Measurements from ENCODE around the gene TIAL1.
"Not testable (repeated sequence)": the region's sequence is repeated elsewhere in the genome, so short reads cannot be mapped to it uniquely, and the experiment has no call there.

TIAL1 gene

GRCh38 chr10:119614686-119615085 is 17.9 kb upstream of the TIAL1 start:
- DNase-seq (ENCODE audit: low read depth in 2 of 3, low spot score in 2 of 3) = no peak

- DNase-seq (ENCODE audit: low read depth in 2 of 3, low spot score in 2 of 3) = no peak
Observed at GRCh38 chr10:119613741-119614140, 17.0 kb upstream of the TIAL1 start.

GRCh38 chr10:119611433-119611832 is 14.7 kb upstream of the TIAL1 start:
- no peak for DNase-seq (ENCODE audit: low read depth in 2 of 3, low spot score in 2 of 3)

- no peak for DNase-seq (ENCODE audit: low read depth in 2 of 3, low spot score in 2 of 3)
Observed at GRCh38 chr10:119609516-119609915, 12.8 kb upstream of the TIAL1 start.

GRCh38 chr10:119608316-119609155 is 11.8 kb upstream of the TIAL1 start:
- no peak for DNase-seq (ENCODE audit: low read depth in 2 of 3, low spot score in 2 of 3)

GRCh38 chr10:119604468-119604867 is 7.7 kb upstream of the TIAL1 start:
- no peak for DNase-seq (ENCODE audit: low read depth in 2 of 3, low spot score in 2 of 3)

- DNase-seq (ENCODE audit: low read depth in 2 of 3, low spot score in 2 of 3) = peak in 1 of 3 experiments; percentile 10
Observed at GRCh38 chr10:119602241-119603095, 5.7 kb upstream of the TIAL1 start.

- DNase-seq (ENCODE audit: low read depth in 2 of 3, low spot score in 2 of 3) = no peak
Observed at GRCh38 chr10:119598397-119598796, 1.6 kb upstream of the TIAL1 start.

GRCh38 chr10:119597405-119598186 is 832 bp upstream of the TIAL1 start:
- DNase-seq (ENCODE audit: low read depth in 2 of 3, low spot score in 2 of 3) = no peak

GRCh38 chr10:119595676-119596515 is 868 bp downstream of the TIAL1 start:
- peak; percentile 49 to 55 (median 54) for DNase-seq (ENCODE audit: low read depth in 2 of 3, low spot score in 2 of 3)

- no peak for DNase-seq (ENCODE audit: low read depth in 2 of 3, low spot score in 2 of 3)
Observed at GRCh38 chr10:119595134-119595675, 1.6 kb downstream of the TIAL1 start.

- DNase-seq (ENCODE audit: low read depth in 2 of 3, low spot score in 2 of 3) = no peak
Observed at GRCh38 chr10:119588071-119588470, 8.7 kb downstream of the TIAL1 start.

- no peak for DNase-seq (ENCODE audit: low read depth in 2 of 3, low spot score in 2 of 3)
Observed at GRCh38 chr10:119578355-119578754, 18.4 kb downstream of the TIAL1 start.

GRCh38 chr10:119575991-119576390 is 20.8 kb downstream of the TIAL1 start:
- DNase-seq (ENCODE audit: low read depth in 2 of 3, low spot score in 2 of 3) = no peak

- DNase-seq (ENCODE audit: low read depth in 2 of 3, low spot score in 2 of 3) = no peak
Observed at GRCh38 chr10:119575506-119575905, 21.3 kb downstream of the TIAL1 start.

GRCh38 chr10:119567978-119568377 is 28.8 kb downstream of the TIAL1 start:
- DNase-seq (ENCODE audit: low read depth in 2 of 3, low spot score in 2 of 3) = no peak

- DNase-seq (ENCODE audit: low read depth in 2 of 3, low spot score in 2 of 3) = no peak
Observed at GRCh38 chr10:119562097-119562496, 34.7 kb downstream of the TIAL1 start.

- DNase-seq (ENCODE audit: low read depth in 2 of 3, low spot score in 2 of 3) = not testable (repeated sequence)
Observed at GRCh38 chr10:119559511-119559910, 37.3 kb downstream of the TIAL1 start.

GRCh38 chr10:119556081-119556480 is 40.7 kb downstream of the TIAL1 start:
- DNase-seq (ENCODE audit: low read depth in 2 of 3, low spot score in 2 of 3) = not testable (repeated sequence)

GRCh38 chr10:119555178-119555784 is 41.5 kb downstream of the TIAL1 start:
- DNase-seq (ENCODE audit: low read depth in 2 of 3, low spot score in 2 of 3) = no peak
